ENCODE measurements around the gene PLSCR1. TPM values are rescaled to one million over a fixed set of nuclear protein-coding genes. Genes with fewer than 3 reads are reported as not detected.

The PLSCR1 gene
- total and polyA plus RNA-seq, 9 of the 15 experiments (the other 6 are each of a cell fraction or from before 2014, with no cell fraction given) = 40.6 to 122 (median 69.1) TPM

DNA sequence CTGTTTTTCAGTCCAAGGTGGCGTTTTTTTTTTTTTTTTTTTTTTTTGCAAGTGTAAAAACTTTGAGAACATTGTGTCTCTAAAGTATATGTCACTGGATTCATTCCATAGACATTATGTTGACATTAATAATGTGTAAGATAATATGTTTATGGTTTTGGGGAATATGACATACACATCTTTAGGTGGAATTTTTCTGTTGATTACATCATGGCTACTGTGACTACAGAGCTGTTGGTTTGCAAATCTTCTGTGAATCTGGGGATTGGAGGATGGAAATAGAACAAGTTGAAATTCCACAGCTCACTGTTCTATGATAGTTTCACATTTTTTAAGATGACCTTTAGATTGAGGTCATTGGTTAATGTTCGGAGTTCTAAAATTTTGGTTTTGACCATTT lies 50.6 kb downstream of the PLSCR1 start (continued):
- TF ChIP-seq CHD7 (IDR thresholded peaks at IDR 0.05; ENCODE audit: low read depth, low read length) = no peak
- TF ChIP-seq CEBPG (CRISPR knock-in tag; IDR thresholded peaks at IDR 0.05) = no peak
- peak in 1 of 2 experiments; percentile 69; a peak in 2 of 4 replicates for TF ChIP-seq CEBPG (tag; conservative IDR thresholded peaks at IDR 0.05 in 1 of 2, IDR thresholded peaks at IDR 0.05 in 1 of 2)

All from K562 (cell line).